Neural progenitor cell (in vitro differentiated cells): ENCODE results near the gene SHC2. TPM values are rescaled to one million over a fixed set of nuclear protein-coding genes. Genes with fewer than 3 reads are reported as not detected.

Source experiments
- DNase-seq: peaks from one replicate; pipeline ENCODE4 v3.0.0-alpha.2; 2016; ENCODE audit warnings: low spot score
- H2AFZ ChIP-seq: fragments of 200-600 bp; sonication (generic); replicated peaks from 2 replicates; pipeline ENCODE4 v1.6.1; 2016; ENCODE audit warnings: antibody characterized with exemption
- H3F3A ChIP-seq: fragments of 200-600 bp; sonication (generic); 2 replicates; pipeline ENCODE4 v1.6.1; 2016; ENCODE audit warnings: antibody characterized with exemption, low read depth
- H3K27ac ChIP-seq: fragments of 200-600 bp; sonication (generic); 2 replicates; pipeline ENCODE4 v1.5.1; 2016; ENCODE audit warnings: mild to moderate bottlenecking
- H3K27me3 ChIP-seq: fragments of 200-600 bp; sonication (generic); 2 replicates; pipeline ENCODE4 v1.6.1; 2016; ENCODE audit warnings: mild to moderate bottlenecking, moderate library complexity
- H3K36me3 ChIP-seq: fragments of 200-600 bp; sonication (generic); 2 replicates; pipeline ENCODE4 v1.5.1; 2016
- H3K4me1 ChIP-seq: fragments of 200-600 bp; sonication (generic); 2 replicates; pipeline ENCODE4 v1.6.1; 2016; ENCODE audit warnings: mixed run types
- H3K4me2 ChIP-seq: fragments of 200-600 bp; sonication (generic); 2 replicates; pipeline ENCODE4 v1.6.1; 2016
- H3K4me3 ChIP-seq: fragments of 200-600 bp; sonication (generic); 2 replicates; pipeline ENCODE4 v1.5.1; 2016
- H3K79me2 ChIP-seq: fragments of 200-600 bp; sonication (generic); 2 replicates; pipeline ENCODE4 v1.6.1; 2016; ENCODE audit warnings: low read depth
- H3K9ac ChIP-seq: fragments of 200-600 bp; sonication (generic); 2 replicates; pipeline ENCODE4 v1.6.1; 2016
- H3K9me3 ChIP-seq: fragments of 200-600 bp; sonication (generic); 2 replicates; pipeline ENCODE4 v1.5.1; 2016; ENCODE audit warnings: low read depth
- H4K20me1 ChIP-seq: fragments of 200-600 bp; sonication (generic); 2 replicates; pipeline ENCODE4 v1.6.1; 2016; ENCODE audit warnings: low read depth
- H3K27ac Mint-ChIP-seq: 3 replicates; pipeline ENCODE4 v1.8.0; 2021; ENCODE audit warnings: mixed read lengths
- H3K27me3 Mint-ChIP-seq: 2 replicates; pipeline ENCODE4 v1.8.0; 2022; ENCODE audit warnings: low read depth, mild to moderate bottlenecking, inconsistent platforms, moderate library complexity, mixed read lengths; ENCODE audit not compliant: insufficient read depth
- H3K36me3 Mint-ChIP-seq: 3 replicates; pipeline ENCODE4 v1.8.0; 2021; ENCODE audit warnings: mixed read lengths
- H3K4me1 Mint-ChIP-seq: 3 replicates; pipeline ENCODE4 v1.8.0; 2021; ENCODE audit warnings: mixed read lengths
- H3K4me3 Mint-ChIP-seq: 3 replicates; pipeline ENCODE4 v1.8.0; 2021; ENCODE audit warnings: mild to moderate bottlenecking, moderate library complexity, mixed read lengths
- H3K9me3 Mint-ChIP-seq: 3 replicates; pipeline ENCODE4 v1.8.0; 2020; ENCODE audit warnings: mixed read lengths
- CTCF ChIP-seq: fragments of 200-600 bp; sonication (generic); IDR thresholded peaks from 2 replicates; pipeline ENCODE4 v1.5.1; 2017; ENCODE audit warnings: antibody characterized with exemption, mild to moderate bottlenecking
- EZH2 ChIP-seq: fragments of 200-600 bp; sonication (generic); IDR thresholded peaks from 2 replicates; pipeline ENCODE4 v1.6.1; 2017; ENCODE audit warnings: antibody characterized with exemption, mild to moderate bottlenecking, moderate library complexity
- EZH2phosphoT487 ChIP-seq: fragments of 200-600 bp; sonication (generic); IDR thresholded peaks from 2 replicates; pipeline ENCODE4 v1.6.1; 2017; ENCODE audit warnings: antibody characterized with exemption
- total RNA-seq: library from RNA; depleted of rRNA; stranded (reverse); fragments of >200 nt; gene quantifications from 2 replicates; pipeline ENCODE4 v1.2.3, GENCODE V29; 2015; ENCODE audit warnings: low replicate concordance

SHC2 gene
- total RNA-seq, 1 donor from 2014 or later = 3.2 TPM

DNA sequence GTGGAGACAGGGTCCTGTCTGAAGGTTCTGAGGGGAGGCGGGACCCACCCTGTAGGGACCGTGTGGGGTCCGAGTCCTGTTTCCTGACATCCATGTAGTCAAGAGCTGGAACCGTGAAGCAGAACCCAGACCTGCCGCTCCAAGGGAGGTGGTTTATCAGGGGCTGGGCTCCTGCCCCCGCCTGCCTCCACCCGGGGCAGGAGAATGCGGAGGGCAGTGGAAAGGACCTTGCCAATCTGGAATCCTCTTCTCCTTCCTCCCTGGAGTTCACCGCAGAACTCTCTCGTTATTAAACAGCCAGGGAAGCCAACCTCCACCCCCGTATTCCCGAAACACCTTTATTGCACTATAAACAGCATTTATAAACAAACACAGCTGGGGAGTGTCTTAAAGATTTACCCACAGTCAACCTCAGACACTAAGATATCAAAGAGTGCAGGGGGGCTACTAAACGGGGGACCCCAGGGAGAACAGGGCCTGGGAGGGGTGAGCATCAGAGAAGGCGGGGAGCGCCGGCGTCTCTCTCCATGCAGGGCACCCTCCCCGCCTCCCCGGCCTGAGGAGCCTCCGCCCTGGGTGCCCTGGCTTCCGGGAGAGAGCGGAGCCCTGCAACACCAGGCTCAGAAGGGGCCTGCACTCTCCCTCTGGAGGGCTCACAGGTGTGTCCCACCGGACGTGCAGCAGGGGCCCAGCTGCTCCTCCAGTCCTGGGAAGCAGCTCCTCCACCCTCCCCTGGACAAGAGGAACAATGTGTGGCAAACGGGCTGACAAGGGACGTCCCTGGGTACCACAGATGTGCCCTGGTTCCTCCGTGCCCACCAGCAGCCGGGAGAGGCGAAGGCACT lies 55.5 kb downstream of the SHC2 start:
- no peak for DNase-seq
- Mint-ChIP-seq H3K4me3 (no peak overlapping the region), H3K27ac (peak overlapping the region; percentile 50), H3K36me3 (no peaks in the 10 kb centered on the region), H3K4me1 (peaks cover 26% of the 10 kb centered on the region), H3K27me3 (peaks cover 7% of the 10 kb centered on the region), H3K9me3 (peaks cover 4% of the 10 kb centered on the region)
- peaks cover 3% of the 10 kb centered on the region for H4K20me1 ChIP-seq
- no peak overlapping the region for H3K27ac ChIP-seq
- TF ChIP-seq EZH2 (no peak), EZH2phosphoT487 (no peak), CTCF (no peak)
- H2AFZ ChIP-seq = no peak overlapping the region
- peaks cover 13% of the 10 kb centered on the region for H3K27me3 ChIP-seq
- no peaks in the 10 kb centered on the region for H3K79me2 ChIP-seq
- H3F3A ChIP-seq = peaks cover 23% of the 10 kb centered on the region
- H3K4me1 ChIP-seq = peaks cover 12% of the 10 kb centered on the region
- H3K36me3 ChIP-seq = no peaks in the 10 kb centered on the region
- H3K4me3 ChIP-seq = no peak overlapping the region
- no peak overlapping the region for H3K9ac ChIP-seq
- H3K4me2 ChIP-seq = no peak overlapping the region
- H3K9me3 ChIP-seq = no peaks in the 10 kb centered on the region

DNA sequence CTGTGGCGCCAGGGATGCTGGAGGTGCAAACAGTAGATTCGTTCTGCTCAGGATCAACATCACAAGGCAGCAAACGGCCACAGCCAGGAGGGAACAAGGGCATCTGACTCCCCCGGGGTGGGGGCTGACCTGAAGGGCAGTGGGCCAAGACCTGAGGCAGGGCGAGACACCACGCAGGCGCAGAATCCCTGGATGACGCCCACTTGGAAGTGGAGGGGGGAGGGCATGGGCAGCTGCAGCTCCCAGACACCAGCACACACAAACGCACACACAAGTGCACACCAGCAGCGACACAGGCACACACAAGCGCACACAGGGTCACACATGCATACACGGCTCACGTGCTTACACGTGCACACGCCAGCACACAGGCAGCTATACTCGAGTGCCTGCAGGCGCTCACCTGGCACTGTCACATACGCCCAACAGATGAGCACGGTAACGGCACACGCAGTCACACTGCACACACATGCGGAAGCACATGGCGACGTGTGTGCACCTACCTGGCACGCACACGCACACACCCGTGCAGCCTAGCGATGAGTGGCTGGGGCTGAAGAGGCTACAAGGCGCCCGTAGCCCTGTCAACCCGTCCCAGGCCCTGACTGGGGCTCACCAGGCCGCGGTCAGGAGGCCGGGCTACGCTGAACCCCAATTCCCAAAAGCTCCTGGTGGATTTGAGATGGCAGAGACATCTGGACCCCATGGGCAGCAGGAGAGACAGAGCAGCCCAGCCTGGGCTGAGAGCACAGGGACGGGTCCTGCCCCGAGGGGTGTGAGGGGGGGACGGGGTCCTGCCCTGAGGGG lies 57.4 kb downstream of the SHC2 start:
- Histone ChIP-seq H2AFZ (no peak overlapping the region), H3K4me3 (no peak overlapping the region), H3K27me3 (no peaks in the 10 kb centered on the region), H3K9ac (no peak overlapping the region), H3K4me1 (peaks cover 6% of the 10 kb centered on the region), H3K9me3 (no peaks in the 10 kb centered on the region), H3K36me3 (no peaks in the 10 kb centered on the region), H3K27ac (no peak overlapping the region), H3F3A (peaks cover 15% of the 10 kb centered on the region), H4K20me1 (peaks cover 3% of the 10 kb centered on the region), H3K79me2 (no peaks in the 10 kb centered on the region), H3K4me2 (no peak overlapping the region)
- Mint-ChIP-seq H3K4me3 (peak overlapping the region; percentile 57), H3K36me3 (no peaks in the 10 kb centered on the region), H3K4me1 (peaks cover 21% of the 10 kb centered on the region), H3K27me3 (peaks cover 3% of the 10 kb centered on the region), H3K27ac (peak overlapping the region; percentile 69), H3K9me3 (peaks cover 5% of the 10 kb centered on the region)
- no peak for DNase-seq
- TF ChIP-seq EZH2 (no peak), EZH2phosphoT487 (no peak), CTCF (no peak)

- Histone ChIP-seq H3K36me3 (no peaks in the 10 kb centered on the region), H3K4me2 (no peak overlapping the region), H3K9ac (no peak overlapping the region), H3F3A (peaks cover 15% of the 10 kb centered on the region), H2AFZ (no peak overlapping the region), H3K4me1 (no peaks in the 10 kb centered on the region), H3K4me3 (no peak overlapping the region), H3K9me3 (no peaks in the 10 kb centered on the region), H3K27me3 (no peaks in the 10 kb centered on the region), H3K79me2 (no peaks in the 10 kb centered on the region), H4K20me1 (peaks cover 3% of the 10 kb centered on the region), H3K27ac (no peak overlapping the region)
- Mint-ChIP-seq H3K9me3 (peaks cover 5% of the 10 kb centered on the region), H3K4me1 (peaks cover 21% of the 10 kb centered on the region), H3K27me3 (peaks cover 3% of the 10 kb centered on the region), H3K27ac (peak overlapping the region; percentile 69), H3K36me3 (no peaks in the 10 kb centered on the region), H3K4me3 (peak overlapping the region; percentile 57)
- TF ChIP-seq EZH2 = no peak
- TF ChIP-seq EZH2phosphoT487 = no peak
- TF ChIP-seq CTCF = no peak
- DNase-seq = no peak
Observed at GRCh38 chr19:402786-403185, 58.0 kb downstream of the SHC2 start.
